Measurements from ENCODE around the gene EIF2AK3.

DNA sequence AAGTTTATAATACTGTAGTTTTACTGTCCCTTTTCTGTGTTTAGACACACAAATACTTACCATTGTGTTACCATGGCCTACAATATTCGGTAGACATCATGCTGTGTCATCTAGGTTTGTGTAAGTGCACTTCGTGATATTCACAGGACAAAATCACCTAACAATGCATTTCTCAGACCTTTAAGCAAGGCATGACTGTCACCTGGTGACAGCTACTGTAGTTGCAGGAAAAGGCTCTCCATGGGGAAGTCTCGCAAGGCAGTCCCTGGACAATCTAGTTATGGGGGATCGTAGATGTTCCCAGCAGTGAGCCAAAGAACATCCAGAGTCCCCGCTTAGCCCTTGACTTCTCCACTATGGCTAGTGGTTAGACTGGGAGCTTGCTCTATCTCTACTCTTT lies 73.1 kb downstream of the EIF2AK3 start:
- TF ChIP-seq, protein P1, sequence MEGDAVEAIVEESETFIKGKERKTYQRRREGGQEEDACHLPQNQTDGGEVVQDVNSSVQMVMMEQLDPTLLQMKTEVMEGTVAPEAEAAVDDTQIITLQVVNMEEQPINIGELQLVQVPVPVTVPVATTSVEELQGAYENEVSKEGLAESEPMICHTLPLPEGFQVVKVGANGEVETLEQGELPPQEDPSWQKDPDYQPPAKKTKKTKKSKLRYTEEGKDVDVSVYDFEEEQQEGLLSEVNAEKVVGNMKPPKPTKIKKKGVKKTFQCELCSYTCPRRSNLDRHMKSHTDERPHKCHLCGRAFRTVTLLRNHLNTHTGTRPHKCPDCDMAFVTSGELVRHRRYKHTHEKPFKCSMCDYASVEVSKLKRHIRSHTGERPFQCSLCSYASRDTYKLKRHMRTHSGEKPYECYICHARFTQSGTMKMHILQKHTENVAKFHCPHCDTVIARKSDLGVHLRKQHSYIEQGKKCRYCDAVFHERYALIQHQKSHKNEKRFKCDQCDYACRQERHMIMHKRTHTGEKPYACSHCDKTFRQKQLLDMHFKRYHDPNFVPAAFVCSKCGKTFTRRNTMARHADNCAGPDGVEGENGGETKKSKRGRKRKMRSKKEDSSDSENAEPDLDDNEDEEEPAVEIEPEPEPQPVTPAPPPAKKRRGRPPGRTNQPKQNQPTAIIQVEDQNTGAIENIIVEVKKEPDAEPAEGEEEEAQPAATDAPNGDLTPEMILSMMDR (IDR thresholded peaks at IDR 0.05), result no peak
- TF ChIP-seq POLR2AphosphoS5 (IDR thresholded peaks at IDR 0.05), result no peak
- TF ChIP-seq POLR2A (IDR thresholded peaks at IDR 0.05), result no peak
